ENCODE measurements around the gene MRPL30. TPM values are rescaled to one million over a fixed set of nuclear protein-coding genes. Genes with fewer than 3 reads are reported as not detected.
A peak's percentile ranks its signal among the peaks of the same experiment; 100 is the strongest.

The MRPL30 gene
- total and polyA plus RNA-seq, 10 donors: 12.8 to 26.0 (median 19.3) TPM

DNA sequence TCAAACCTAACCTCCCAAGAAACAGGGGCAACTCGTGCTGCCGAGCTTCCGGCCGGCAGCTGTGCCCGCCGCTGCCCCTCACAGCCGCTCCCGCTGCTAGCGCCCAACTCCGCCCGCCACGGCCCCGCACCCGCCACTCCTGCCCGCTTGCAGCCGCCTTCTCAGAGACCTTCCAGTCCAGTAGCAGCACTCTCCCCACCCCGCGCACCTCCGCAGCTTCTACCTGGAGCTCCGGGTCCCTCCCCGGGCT lies 40.2 kb upstream of the MRPL30 start:
- TF ChIP-seq CTCF (IDR thresholded peaks at IDR 0.05 in 8 of 11, conservative IDR thresholded peaks at IDR 0.05 in 3 of 11) (no peak), POLR2AphosphoS5 (IDR thresholded peaks at IDR 0.05) (no peak), POLR2A (IDR thresholded peaks at IDR 0.05) (peak in 1 of 3 donors; percentile 63)
- Histone ChIP-seq H3K9me3 (no peaks in the 10 kb centered on the region), H3K4me3 (peak overlapping the region; percentile 66 to 96 (median 81)), H3K27me3 (replicated peaks in 1 of 7) (no peaks in the 10 kb centered on the region), H3K36me3 (no peaks in the 10 kb centered on the region), H3K4me1 (peaks cover 0 to 36% (median 19%) of the 10 kb centered on the region in 6 donors), H3K27ac (peak overlapping the region; percentile 79 to 97 (median 90))
- intact Hi-C loops (cut with DNase I; ENCODE audit: low total_unique reads): no loop called here
- WGBS, 5 donors: 0 to 2% (median 0%) methylated on average over 20 to 21 of the region's 21 CpGs
- DNase-seq: no peak

- DNase-seq: peak; percentile 100
- 0 to 1% (median 1%) methylated on average over 71 to 84 of the region's 84 CpGs for WGBS, 5 donors
Measured at GRCh38 chr2:99141110-99142108, 39.6 kb upstream of the MRPL30 start, which contains the start of gene C2orf15. Gene C2orf15, plus strand, starts transcription at chr2:99141707. Its CDS starts 8,852 bp downstream, at chr2:99150559.

GRCh38 chr2:99150706-99151105 lies 30.3 kb upstream of the MRPL30 start:
- peak overlapping the region in 5 of 8 donors; percentile 31 to 60 (median 57) for H3K27ac ChIP-seq
- no peaks in the 10 kb centered on the region for H3K9me3 ChIP-seq
- WGBS, 5 donors: 58 to 78% (median 65%) methylated on average over 1 of the region's 1 CpG
- no peak overlapping the region for H3K4me3 ChIP-seq
- H3K4me1 ChIP-seq: peaks cover 7 to 49% (median 14%) of the 10 kb centered on the region in 6 donors
- H3K27me3 ChIP-seq (replicated peaks in 1 of 7): no peaks in the 10 kb centered on the region
- no peak for DNase-seq
- TF ChIP-seq POLR2A (IDR thresholded peaks at IDR 0.05): no peak
- no peak for TF ChIP-seq CTCF (IDR thresholded peaks at IDR 0.05 in 8 of 11, conservative IDR thresholded peaks at IDR 0.05 in 3 of 11)
- TF ChIP-seq POLR2AphosphoS5 (IDR thresholded peaks at IDR 0.05): no peak
- H3K36me3 ChIP-seq: no peaks in the 10 kb centered on the region
- intact Hi-C loops (cut with DNase I; ENCODE audit: low total_unique reads): no loop called here

More at GRCh38 chr2:99141110-99142108, 39.6 kb upstream of the MRPL30 start, which contains the start of gene C2orf15:
- TF ChIP-seq CTCF (IDR thresholded peaks at IDR 0.05 in 8 of 11, conservative IDR thresholded peaks at IDR 0.05 in 3 of 11) (peak in 2 of 11 experiments; percentile 15 to 42), POLR2A (IDR thresholded peaks at IDR 0.05) (peak in 1 of 3 donors; percentile 91), POLR2AphosphoS5 (IDR thresholded peaks at IDR 0.05) (peak; percentile 92 to 97 (median 93))
- Histone ChIP-seq H3K36me3 (no peaks in the 10 kb centered on the region), H3K9me3 (no peaks in the 10 kb centered on the region), H3K27me3 (replicated peaks in 1 of 7) (no peaks in the 10 kb centered on the region), H3K4me3 (peak within 1 kb of the TSS; percentile 66 to 96 (median 81)), H3K4me1 (peaks cover 0 to 36% (median 19%) of the 10 kb centered on the region in 6 donors), H3K27ac (peak within 1 kb of the TSS; percentile 79 to 97 (median 90))
- intact Hi-C loops (cut with DNase I; ENCODE audit: low total_unique reads): no loop called here
